ENCODE results near the gene NDUFA11.
"Not testable (repeated sequence)": the region's sequence is repeated elsewhere in the genome, so short reads cannot be mapped to it uniquely, and the experiment has no call there.

Gene NDUFA11

GRCh38 chr19:5884065-5884811 is 19.4 kb downstream of the NDUFA11 start:
- DNase-seq: peak; percentile 47

GRCh38 chr19:5883157-5883873 is 20.3 kb downstream of the NDUFA11 start:
- not testable (repeated sequence) for DNase-seq

GRCh38 chr19:5882421-5882968 is 21.1 kb downstream of the NDUFA11 start:
- no peak for DNase-seq

GRCh38 chr19:5881543-5882299 is 21.9 kb downstream of the NDUFA11 start:
- no peak for DNase-seq

DNA sequence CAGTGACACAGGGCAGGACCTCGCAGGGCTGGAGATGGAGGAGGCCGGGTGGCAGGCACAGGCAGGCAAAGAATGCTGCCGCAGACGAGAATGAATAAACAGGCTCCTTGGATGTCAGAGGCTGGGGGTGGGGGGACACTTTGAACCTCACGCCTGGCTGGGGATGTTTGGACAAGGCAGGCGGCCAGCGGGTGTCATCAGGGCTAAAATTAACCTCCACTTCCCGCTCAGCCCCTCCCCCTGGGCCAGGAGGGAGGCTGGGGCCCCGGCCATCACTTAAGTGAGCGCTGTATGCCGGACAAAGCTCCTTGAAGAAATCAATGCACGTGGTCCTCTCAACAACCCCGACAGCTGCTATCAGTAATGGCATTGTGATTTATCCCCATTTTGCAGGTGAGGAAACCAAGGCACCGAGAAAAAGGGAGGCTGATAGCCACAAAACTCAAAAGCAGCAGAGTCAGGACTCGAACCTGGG is 22.9 kb downstream of the NDUFA11 start:
- DNase-seq: no peak

DNA sequence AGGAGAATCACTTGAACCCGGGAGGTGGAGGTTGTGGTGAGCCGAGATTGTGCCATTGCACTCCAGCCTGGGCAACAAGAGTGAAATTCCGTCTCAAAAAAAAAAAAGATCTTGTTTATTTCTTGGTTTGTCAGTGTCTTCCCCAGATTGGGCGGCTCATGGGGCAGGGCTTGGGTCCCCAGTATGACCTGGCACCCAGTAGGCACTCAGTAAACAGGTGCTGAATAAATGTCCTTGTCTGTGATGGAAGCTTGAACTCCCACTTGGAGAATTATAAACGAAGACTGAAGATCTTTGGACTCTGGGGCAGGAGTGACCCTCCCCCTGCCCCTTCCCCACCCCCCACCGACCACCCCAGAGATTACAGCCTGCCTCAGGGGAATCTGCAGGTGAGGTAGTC is 23.4 kb downstream of the NDUFA11 start:
- no peak for DNase-seq

DNA sequence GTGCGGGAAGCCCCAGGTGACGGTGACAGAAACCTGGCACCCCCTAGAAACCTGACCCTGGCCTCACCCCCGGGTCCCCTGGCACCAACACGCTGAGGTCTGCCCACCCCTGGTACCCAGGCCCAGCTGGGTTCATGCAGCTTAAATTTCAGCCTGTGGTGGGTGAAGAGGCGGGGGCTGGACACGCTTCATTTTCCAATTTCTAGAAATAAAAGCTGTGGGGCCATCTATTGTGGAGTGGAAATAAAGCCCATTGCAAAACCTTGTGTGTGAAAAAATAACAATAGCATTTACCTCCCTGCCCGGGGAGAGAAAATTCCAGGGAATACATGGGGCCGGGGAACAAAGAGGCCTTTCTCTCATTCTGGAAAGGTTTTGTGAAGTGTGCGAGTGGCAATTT is 25.7 kb downstream of the NDUFA11 start:
- no peak for DNase-seq

DNA sequence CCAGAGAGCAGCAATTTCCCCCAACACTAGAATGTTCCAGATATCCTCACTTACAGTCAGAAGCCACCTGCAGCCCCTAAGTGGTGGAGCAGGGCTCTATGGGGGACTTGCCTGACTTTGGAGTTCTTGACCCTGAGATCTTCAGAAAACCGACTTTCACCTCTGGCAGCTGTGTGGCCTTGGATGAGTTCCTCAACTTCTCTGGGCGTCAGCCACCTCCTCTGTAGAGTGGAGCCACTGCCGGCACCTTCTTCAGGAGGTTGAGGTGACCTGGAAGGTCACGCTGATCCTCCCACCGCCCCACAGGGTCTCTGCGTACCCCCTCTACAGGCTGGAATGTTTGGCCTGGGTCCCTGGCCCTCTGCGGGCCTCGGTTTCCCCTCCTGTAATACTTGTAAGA is 26.2 kb downstream of the NDUFA11 start:
- DNase-seq: no peak

DNA sequence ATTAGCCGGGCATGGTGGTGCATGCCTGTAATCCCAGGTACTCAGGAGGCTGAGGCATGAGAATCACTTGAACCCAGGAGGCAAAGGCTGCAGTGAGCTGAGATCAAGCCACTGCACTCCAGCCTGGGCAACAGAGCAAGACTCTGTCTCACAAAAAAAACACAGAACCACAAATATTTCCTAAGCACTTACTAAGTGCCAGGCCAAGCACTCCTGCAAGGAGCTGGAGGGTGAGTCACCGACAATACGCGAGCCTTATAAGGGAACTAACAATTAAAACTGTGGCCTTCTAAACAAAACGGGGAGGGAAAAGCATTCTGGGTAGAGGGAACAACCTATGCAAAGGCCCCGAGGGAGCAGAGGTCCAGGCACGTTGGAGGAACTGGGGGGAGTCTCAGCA is 29.1 kb downstream of the NDUFA11 start:
- DNase-seq: peak; percentile 63

DNA sequence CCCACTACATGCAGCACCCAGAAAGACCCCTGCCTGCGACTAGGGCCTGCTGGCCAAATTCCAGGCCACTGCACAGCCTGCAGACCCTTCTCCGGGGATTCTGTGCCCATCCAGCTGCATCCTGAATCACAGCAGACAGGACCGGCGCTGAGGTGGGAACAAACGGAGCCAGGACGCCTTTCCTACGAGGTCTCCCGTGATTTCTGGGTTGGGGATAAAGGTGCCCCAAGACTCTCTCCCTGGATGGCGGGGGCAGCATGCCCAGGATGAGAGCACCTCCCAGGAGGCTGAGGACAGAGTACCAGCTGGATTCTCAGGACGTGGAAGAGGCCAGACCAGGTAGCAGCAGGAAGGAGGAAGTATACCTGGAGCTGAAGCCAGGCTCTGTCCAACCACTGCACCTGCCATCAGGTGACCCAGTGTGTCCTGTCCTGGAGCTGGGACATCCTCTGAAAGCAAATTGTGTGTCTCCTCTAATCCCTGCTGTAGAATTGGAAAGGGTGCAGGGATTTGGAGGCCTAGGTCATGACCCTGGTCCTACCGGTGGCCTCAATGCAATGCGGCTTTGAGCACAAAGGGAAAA is 29.9 kb downstream of the NDUFA11 start:
- no peak for DNase-seq

- no peak for DNase-seq
These were observed 32.6 kb downstream of the NDUFA11 start for GRCh38 chr19:5870986-5871394.

DNA sequence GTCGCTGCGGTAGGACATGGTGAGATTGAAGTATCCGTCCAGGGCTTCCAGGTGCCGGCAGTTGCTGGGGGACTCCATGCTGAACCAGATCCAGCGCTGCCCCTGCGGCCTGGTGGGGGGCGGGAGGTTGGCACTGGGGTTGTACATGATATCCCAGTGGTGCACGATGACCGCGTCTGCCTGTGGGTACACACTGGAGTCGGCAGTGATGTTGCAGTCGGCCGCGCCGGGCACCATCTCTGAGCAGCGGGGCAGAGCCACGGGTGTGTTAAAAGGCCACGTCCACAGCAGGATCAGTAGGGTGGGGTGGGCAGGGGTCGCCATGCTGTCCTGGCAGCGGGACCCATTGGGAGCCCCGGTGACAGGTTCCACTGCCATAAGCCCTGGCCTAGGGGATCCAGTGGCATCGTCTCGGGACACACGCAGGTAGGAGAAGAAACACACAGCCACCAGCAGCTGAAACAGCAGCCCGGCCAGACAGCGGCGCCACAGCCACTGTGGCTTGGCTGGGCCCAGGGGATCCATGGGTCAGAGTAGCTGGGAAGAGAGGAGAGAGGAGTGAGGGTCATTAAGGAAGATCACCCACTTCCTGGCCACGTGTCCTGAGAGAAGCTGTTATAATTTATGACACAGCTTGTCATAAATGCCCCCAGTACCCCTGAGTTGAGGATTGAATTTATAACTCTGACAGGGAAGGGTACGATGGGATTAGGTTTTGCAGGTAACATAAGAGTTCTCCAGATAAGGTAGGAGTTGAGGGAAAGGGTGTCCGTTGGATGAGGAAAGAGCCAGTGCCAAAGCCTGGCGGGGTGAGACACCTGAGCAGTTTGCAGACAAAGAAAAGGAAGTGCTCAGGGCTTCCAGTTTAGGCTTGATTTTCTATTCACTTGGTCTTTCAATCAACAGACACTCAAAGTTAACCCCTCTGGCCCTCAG is 36.1 kb downstream of the NDUFA11 start:
- no peak for DNase-seq

DNA sequence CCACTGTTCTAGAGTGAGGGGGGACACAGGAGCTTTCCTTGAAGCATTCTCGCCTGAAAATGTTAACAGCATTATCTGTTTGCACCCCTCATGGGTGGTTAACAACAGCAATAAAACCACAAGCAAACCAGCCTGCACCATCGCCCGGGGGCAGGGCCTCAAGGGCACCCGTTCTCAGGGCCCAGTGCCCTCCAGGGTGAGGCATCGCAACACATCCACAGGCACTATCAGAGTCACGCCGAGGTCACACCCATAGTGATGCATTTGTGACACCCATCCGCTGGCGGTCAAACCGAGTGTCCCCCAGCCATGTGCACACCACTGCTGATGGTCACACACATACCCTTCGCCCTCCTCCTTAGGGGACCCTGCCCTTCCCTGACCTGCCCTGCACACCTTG is 37.8 kb downstream of the NDUFA11 start:
- no peak for DNase-seq

DNA sequence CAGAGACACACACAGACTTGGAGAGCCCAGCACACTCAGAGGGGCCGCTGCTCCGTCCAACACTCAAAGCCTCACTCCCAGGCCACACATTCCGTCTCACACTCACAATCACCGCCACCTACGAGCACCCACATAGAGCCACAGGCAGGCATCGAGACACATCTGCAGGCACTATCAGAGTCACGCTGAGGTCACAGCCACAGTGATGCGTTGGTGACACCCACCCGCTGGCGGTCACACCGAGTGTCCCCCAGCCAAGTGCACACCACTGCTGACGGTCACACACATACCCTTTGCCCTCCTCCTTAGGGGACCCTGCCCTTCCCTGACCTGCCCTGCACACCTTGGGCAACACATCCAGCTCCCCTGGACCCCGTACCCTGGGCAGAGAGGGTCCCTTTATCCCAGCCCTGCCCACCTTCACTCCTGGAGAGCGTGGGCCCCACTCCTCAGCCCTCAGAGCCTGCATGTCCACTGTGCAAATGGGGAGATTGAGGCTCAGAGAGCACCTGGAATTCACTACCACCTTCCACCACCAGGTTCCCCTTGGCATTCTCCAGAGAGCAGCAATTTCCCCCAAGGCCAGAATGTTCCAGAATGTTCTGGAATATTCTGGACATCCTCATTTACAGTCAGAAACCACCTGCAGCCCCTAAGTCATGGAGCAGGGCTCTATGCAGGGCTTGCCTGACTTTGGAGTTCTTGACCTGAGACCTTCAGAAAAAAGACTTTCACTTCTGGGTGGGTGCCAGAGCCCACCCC is 38.7 kb downstream of the NDUFA11 start:
- no peak for DNase-seq

DNA sequence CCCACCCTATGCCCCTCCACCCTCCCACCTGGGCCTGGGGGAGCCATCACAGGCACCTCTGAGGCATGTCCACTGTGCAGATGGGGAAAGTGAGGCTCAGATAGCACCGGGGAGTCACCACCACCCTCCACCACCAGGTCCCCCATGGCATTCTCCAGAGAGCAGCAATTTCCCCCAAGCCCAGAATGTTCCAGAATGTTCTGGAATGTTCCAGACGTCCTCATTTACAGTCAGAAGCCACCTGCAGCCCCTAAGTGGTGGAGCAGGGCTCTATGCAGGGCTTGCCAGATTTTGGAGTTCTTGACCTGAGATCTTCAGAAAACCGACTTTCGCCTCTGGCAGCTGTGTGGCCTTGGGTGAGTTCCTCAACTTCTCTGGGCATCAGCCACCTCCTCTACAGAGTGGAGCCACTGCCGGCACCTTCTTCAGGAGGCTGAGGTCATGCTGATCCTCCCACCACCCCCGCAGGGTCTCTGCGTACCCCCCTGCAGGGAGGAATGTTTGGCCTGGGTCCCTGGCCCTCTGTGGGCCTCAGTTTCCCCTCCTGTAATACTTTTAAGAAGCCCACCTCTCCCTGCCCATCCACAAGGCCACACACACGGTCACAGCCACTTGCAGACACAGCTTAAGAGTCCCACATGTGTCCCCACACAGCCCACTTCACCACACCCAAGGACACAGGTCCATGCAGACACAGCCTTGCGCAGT is 39.4 kb downstream of the NDUFA11 start:
- DNase-seq: no peak

DNA sequence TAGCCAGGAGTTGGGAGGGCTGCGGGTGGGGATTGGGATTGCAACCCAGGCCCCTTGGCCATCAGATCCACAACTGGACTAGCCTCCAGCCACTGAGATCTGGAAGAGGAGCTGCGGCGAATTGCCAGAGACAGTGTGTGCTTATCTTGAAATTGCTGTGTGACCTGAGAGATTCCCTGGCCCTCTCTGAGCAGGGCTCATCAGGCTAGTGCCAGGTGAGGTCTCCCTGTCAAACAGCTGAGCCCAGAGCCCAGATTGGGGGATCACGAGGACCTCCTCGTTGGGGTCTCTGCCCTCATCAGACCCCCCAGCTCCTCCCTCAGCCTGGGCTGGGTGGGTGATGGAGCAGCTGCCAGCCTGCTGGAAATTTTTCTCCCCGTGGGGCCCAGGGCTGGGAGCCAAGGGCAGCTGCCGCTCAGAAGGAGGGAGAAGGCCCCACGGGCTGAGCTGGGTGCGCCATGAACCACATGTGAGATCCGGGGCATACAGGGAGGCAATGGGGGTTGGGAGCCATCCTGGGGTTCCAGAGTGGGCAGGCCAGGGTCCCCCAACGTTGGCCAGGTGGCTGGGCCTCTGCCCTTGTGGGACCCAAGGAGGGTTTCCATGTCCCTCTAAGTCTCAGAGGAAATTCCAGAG is 40.4 kb downstream of the NDUFA11 start:
- no peak for DNase-seq

DNA sequence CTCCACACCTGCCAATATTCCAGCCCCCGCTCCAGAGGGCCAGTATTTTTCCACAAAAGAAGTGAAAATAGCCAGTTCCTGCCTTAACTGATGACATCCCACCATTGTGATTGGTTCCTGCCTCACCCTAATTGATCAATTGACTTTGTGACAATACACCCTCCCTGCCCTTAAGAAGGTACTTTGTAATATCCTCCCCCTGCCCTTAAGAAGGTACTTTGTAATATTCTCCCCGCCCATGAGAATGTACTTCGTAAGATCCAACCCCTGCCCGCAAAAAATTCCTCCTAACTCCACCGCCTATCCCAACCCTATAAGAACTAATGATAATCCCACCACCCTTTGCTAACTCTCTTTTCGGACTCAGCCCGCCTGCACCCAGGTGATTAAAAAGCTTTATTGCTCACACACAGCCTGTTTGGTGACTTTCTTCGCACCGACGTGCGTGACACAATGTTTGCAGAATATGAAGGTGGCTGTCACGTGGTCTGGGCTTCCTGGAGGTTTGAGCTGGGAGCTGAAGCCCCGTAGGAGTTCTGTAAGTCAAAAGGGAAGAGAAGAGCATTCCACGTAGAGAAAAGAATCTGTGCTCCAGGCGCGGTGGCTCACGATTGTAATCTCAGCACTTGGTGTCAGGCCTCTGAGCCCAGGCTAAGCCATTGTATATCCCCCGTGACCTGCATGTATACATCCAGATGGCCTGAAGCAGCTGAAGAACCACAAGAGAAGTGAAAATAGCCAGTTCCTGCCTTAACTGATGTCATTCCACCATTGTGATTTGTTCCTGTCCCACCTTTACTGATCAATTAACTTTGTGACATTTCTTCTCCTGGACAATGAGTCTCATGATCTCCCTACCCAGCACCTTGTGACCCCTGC is 46.1 kb downstream of the NDUFA11 start:
- DNase-seq: no peak

GRCh38 chr19:5855151-5855550 is 48.4 kb downstream of the NDUFA11 start:
- not testable (repeated sequence) for DNase-seq

DNA sequence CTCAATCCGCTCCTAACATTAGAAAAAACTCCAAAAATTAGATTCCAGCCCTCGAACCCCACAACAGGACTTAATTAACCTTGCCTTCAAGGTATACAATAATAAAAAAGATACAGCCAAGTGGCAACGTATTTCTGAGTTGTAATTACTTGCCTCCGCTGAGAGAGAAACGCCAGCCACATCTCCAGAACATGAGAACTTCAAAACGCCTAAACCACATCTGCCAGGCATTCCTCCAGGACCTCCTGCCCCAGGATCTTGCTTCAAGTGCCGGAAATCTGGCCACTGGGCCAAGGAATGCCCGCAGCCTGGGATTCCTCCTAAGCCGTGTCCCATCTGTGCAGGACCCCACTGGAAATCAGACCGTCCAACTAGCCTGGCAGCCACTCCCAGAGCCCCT is 49.5 kb downstream of the NDUFA11 start:
- DNase-seq: not testable (repeated sequence)
